ENCODE measurements around the gene RTN4RL1. TPM values are rescaled to one million over a fixed set of nuclear protein-coding genes. Genes with fewer than 3 reads are reported as not detected.

RTN4RL1 gene
- total RNA-seq, 1 donor = 1.1 TPM

- Histone ChIP-seq H3K27ac (ENCODE audit: low read depth, low read length) (no peak overlapping the region), H3K27me3 (ENCODE audit: insufficient read depth, low read length) (peaks cover 8% of the 10 kb centered on the region), H3K4me1 (ENCODE audit: insufficient read depth, low read length) (peaks cover 5% of the 10 kb centered on the region), H3K4me2 (ENCODE audit: insufficient read depth, low read length) (peak overlapping the region; percentile 69), H3K4me3 (ENCODE audit: insufficient read depth, low read length) (no peak overlapping the region), H3K9me3 (ENCODE audit: low read depth, low read length) (no peaks in the 10 kb centered on the region), H2AFZ (ENCODE audit: low read length) (no peak overlapping the region), H3K79me2 (ENCODE audit: insufficient read depth, low read length) (no peaks in the 10 kb centered on the region), H4K20me1 (ENCODE audit: insufficient read depth, low read length) (no peaks in the 10 kb centered on the region), H3K36me3 (ENCODE audit: insufficient read depth, low read length) (no peaks in the 10 kb centered on the region)
- DNase-seq (ENCODE audit: insufficient read length, low spot score, missing footprints) = peak; percentile 31
- TF ChIP-seq, protein P1, sequence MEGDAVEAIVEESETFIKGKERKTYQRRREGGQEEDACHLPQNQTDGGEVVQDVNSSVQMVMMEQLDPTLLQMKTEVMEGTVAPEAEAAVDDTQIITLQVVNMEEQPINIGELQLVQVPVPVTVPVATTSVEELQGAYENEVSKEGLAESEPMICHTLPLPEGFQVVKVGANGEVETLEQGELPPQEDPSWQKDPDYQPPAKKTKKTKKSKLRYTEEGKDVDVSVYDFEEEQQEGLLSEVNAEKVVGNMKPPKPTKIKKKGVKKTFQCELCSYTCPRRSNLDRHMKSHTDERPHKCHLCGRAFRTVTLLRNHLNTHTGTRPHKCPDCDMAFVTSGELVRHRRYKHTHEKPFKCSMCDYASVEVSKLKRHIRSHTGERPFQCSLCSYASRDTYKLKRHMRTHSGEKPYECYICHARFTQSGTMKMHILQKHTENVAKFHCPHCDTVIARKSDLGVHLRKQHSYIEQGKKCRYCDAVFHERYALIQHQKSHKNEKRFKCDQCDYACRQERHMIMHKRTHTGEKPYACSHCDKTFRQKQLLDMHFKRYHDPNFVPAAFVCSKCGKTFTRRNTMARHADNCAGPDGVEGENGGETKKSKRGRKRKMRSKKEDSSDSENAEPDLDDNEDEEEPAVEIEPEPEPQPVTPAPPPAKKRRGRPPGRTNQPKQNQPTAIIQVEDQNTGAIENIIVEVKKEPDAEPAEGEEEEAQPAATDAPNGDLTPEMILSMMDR (IDR thresholded peaks at IDR 0.05; ENCODE audit: extremely low read depth, low read depth, low read length) = no peak
Observed at GRCh38 chr17:1997289-1997926, 27.7 kb downstream of the RTN4RL1 start.

DNA sequence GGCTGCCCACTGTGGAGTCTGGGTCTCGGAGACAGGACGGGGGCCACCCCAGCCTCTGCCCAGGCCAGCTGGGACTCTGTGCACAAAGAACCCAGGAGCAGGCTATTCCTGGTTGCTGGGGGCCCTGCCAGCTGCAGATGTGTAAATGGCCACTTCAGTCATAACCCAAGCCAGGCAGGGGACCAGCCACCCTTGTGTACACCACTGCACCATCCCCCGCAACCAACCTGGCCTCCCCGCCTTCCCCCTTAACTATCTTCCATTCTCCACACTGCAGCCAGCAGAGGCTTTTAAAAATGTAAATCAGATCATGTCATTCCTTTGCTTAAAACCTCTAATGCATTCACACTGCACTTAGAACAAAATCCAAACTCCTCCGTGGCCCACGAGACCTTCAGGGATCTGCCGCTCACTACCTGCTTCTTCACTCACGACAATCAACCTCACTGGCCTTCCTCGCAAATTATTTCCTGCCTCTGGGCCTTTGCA is 28.3 kb downstream of the RTN4RL1 start:
- no peaks in the 10 kb centered on the region for H3K36me3 ChIP-seq (ENCODE audit: insufficient read depth, low read length)
- no peak overlapping the region for H3K4me3 ChIP-seq (ENCODE audit: insufficient read depth, low read length)
- H3K79me2 ChIP-seq (ENCODE audit: insufficient read depth, low read length) = no peaks in the 10 kb centered on the region
- H4K20me1 ChIP-seq (ENCODE audit: insufficient read depth, low read length) = no peaks in the 10 kb centered on the region
- H3K27me3 ChIP-seq (ENCODE audit: insufficient read depth, low read length) = peaks cover 8% of the 10 kb centered on the region
- DNase-seq (ENCODE audit: insufficient read length, low spot score, missing footprints) = no peak
- TF ChIP-seq, protein P1 (IDR thresholded peaks at IDR 0.05; ENCODE audit: extremely low read depth, low read depth, low read length) = no peak
- no peak overlapping the region for H2AFZ ChIP-seq (ENCODE audit: low read length)
- H3K4me1 ChIP-seq (ENCODE audit: insufficient read depth, low read length) = peaks cover 5% of the 10 kb centered on the region
- H3K9me3 ChIP-seq (ENCODE audit: low read depth, low read length) = no peaks in the 10 kb centered on the region
- no peak overlapping the region for H3K27ac ChIP-seq (ENCODE audit: low read depth, low read length)
- H3K4me2 ChIP-seq (ENCODE audit: insufficient read depth, low read length) = no peak overlapping the region

GRCh38 chr17:1995907-1996799 is 29.0 kb downstream of the RTN4RL1 start:
- peak; percentile 63 for DNase-seq (ENCODE audit: insufficient read length, low spot score, missing footprints)
- Histone ChIP-seq H3K4me3 (ENCODE audit: insufficient read depth, low read length) (no peak overlapping the region), H3K4me2 (ENCODE audit: insufficient read depth, low read length) (no peak overlapping the region), H3K36me3 (ENCODE audit: insufficient read depth, low read length) (no peaks in the 10 kb centered on the region), H3K27me3 (ENCODE audit: insufficient read depth, low read length) (peaks cover 8% of the 10 kb centered on the region), H2AFZ (ENCODE audit: low read length) (no peak overlapping the region), H3K27ac (ENCODE audit: low read depth, low read length) (no peak overlapping the region), H3K9me3 (ENCODE audit: low read depth, low read length) (no peaks in the 10 kb centered on the region), H3K79me2 (ENCODE audit: insufficient read depth, low read length) (no peaks in the 10 kb centered on the region), H3K4me1 (ENCODE audit: insufficient read depth, low read length) (peaks cover 5% of the 10 kb centered on the region), H4K20me1 (ENCODE audit: insufficient read depth, low read length) (no peaks in the 10 kb centered on the region)
- TF ChIP-seq, protein P1 (IDR thresholded peaks at IDR 0.05; ENCODE audit: extremely low read depth, low read depth, low read length) = no peak
